Coronary artery (tissue), 2 donors: ENCODE results near the gene ADH1C.
"Not testable (repeated sequence)": the region's sequence is repeated elsewhere in the genome, so short reads cannot be mapped to it uniquely, and the experiment has no call there.

Source experiments
- DNase-seq: peaks from one replicate; pipeline ENCODE4 v3.0.0-alpha.2; 2017; ENCODE audit warnings: low spot score
- H3K27ac ChIP-seq, 2 donors: fragments of 200-600 bp; sonication (generic); one replicate each; pipeline ENCODE4 v1.5.1; 2016 to 2019
- H3K4me3 ChIP-seq: fragments of 200-600 bp; sonication (generic); 2 replicates; pipeline ENCODE4 v1.5.1; 2016; ENCODE audit warnings: mild to moderate bottlenecking, moderate library complexity
- TF ChIP-seq, protein P1 (sequence below): fragments of 200-600 bp; sonication (generic); IDR thresholded peaks from one replicate; pipeline ENCODE4 v1.5.1; 2019; ENCODE audit warnings: antibody characterized with exemption

ADH1C gene

DNA sequence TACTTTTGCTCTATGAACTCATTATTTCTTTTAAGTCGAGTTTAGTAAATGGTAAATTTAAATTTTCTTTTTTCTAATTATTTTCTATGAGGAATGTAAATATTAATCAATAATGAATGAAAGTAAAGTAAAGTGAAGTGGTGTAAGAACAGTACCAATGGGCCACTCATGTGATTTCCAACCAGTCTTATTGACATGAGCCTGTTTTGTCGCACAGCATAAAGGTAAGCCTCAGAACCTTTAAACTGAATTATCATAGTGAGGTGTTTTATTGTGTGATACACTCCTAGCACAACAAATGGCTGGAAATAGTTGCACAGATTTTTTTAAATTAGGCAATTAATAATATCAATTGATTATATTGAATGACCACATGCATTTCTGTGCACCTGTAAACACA lies 1.1 kb downstream of the ADH1C start:
- H3K27ac ChIP-seq, result no peak overlapping the region
- TF ChIP-seq, protein P1, sequence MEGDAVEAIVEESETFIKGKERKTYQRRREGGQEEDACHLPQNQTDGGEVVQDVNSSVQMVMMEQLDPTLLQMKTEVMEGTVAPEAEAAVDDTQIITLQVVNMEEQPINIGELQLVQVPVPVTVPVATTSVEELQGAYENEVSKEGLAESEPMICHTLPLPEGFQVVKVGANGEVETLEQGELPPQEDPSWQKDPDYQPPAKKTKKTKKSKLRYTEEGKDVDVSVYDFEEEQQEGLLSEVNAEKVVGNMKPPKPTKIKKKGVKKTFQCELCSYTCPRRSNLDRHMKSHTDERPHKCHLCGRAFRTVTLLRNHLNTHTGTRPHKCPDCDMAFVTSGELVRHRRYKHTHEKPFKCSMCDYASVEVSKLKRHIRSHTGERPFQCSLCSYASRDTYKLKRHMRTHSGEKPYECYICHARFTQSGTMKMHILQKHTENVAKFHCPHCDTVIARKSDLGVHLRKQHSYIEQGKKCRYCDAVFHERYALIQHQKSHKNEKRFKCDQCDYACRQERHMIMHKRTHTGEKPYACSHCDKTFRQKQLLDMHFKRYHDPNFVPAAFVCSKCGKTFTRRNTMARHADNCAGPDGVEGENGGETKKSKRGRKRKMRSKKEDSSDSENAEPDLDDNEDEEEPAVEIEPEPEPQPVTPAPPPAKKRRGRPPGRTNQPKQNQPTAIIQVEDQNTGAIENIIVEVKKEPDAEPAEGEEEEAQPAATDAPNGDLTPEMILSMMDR, result no peak
- no peak overlapping the region for H3K4me3 ChIP-seq
- no peak for DNase-seq

DNA sequence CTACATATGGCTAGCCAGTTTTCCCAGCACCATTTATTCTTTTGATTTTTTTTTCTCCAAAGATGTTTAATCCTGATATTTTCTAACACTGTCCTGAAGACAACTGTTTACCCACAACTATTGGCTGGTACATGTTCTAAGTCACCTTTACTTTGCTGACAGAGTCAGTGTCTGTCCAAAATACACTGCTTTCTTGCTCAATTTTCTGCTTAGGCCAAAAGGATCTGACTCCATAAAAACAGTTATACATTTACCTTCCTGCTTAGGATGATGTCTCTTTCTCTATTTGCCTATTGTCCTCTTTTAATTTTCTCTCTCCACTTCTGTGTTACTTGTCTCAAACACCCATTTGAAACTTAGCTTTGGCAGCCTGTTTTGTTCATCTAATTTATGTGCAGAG lies 3.2 kb downstream of the ADH1C start:
- Histone ChIP-seq H3K27ac (no peak overlapping the region), H3K4me3 (no peak overlapping the region)
- TF ChIP-seq, protein P1, result no peak
- DNase-seq, result no peak

- H3K27ac ChIP-seq, H3K4me3 ChIP-seq, DNase-seq: not testable (repeated sequence)
Observed at GRCh38 chr4:99342624-99343023, 9.9 kb downstream of the ADH1C start.

DNA sequence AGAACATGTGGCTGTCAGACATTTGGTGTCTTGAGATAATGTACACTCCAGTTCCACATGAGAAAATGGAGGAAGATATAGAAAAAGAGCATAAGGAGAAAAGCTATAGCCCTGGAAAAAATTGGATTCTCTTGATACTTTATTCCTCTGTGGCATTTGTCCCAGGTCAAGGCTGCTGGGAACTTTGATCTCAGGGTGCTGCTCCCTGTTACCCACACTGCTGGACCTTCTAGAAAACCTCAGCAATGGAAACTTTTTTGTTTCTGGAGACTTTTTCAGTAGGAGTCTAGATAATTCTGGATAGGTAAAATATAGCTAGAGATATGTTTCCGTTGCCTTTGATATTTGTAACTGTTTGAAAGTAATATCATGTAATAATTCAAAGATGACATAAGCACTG lies 11.1 kb downstream of the ADH1C start:
- TF ChIP-seq, protein P1, result no peak
- no peak overlapping the region for H3K27ac ChIP-seq
- no peak for DNase-seq
- no peak overlapping the region for H3K4me3 ChIP-seq

DNA sequence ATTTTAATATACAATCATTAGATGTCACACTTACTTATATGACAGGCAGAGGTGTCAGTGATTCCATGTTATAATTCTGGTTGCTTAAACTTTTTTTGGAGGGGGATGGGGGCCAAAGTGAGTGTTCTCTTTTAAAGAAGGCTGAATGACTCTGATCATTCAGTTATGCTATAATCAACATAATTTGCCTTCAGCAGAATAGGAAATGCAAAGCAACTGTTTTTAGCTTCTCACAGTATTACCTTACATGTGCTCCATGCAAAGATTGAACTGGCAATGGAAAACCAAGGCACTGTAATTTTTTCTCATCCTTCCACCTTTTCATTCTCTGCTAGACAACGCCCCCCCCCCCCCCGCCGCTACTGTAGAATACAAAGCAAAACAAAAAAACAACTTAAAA lies 13.4 kb downstream of the ADH1C start:
- Histone ChIP-seq H3K4me3 (no peak overlapping the region), H3K27ac (no peak overlapping the region)
- TF ChIP-seq, protein P1, result no peak
- DNase-seq, result no peak

DNA sequence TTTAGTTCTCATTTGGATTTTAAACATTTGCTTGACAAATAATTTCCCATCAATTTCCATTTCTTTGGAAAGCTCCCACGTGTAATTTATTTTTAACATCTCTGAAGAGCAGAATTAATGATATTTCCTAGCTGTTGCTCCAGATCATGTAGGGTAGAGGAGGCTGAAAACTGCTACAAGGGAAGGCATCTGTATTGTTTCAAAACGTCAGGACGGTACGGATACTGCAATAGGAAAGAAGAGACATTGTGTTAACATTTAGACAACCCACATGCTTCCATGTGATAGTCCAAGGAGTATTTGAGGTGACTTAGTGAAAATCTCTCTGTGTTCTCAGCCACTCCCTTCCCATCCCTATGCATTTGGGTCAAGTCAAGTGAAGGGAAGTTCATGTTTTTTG lies 16.0 kb downstream of the ADH1C start:
- TF ChIP-seq, protein P1, result no peak
- no peak overlapping the region for H3K27ac ChIP-seq

DNA sequence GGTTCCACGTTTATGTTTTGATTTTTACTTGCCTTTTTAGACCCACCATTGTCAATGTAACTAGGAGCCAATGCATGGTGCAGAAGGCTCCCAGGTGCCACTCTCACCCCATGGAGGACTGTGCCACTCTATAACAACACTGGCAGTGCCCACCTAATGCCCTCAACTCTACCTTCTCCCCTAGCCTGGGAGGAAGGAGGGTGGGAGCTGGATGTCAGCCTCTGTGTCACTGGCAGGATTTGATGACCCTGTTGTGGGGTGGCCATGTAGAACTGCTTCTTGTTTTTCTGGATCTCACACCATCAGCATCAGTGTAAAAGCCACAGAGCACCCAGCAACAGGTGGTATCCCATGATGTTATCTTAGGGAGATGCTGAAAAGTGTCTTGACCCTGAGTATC lies 17.7 kb downstream of the ADH1C start:
- Histone ChIP-seq H3K4me3 (no peak overlapping the region), H3K27ac (no peak overlapping the region)
- no peak for DNase-seq
- TF ChIP-seq, protein P1, result no peak

More for the DNA sequence above, 16.0 kb downstream of the ADH1C start:
- H3K4me3 ChIP-seq, result no peak overlapping the region
- DNase-seq, result no peak

DNA sequence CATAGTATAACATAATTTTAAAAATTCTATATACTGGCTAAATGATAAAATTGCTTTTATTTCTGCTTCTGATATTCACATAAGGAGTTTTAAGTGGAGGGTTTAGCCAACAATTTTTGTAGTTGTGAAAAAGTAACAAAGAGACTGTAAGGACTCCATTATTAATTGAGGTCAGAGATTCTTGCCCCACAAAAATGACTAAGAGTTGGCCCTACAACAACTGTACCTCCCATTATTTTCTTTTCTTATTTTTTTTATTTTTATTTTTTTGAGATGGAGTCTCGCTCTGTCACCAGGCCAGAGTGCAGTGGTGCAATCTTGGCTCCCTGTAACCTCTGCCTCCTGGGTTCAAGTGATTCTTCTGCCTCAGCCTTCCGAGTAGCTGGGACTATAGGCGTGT lies 21.9 kb downstream of the ADH1C start:
- TF ChIP-seq, protein P1, result no peak

More for the DNA sequence above, 21.9 kb downstream of the ADH1C start:
- Histone ChIP-seq H3K4me3 (no peak overlapping the region), H3K27ac (no peak overlapping the region)
- DNase-seq, result no peak
